LNCaP clone FGC (cell line): ENCODE measurements around the gene C2CD2.

Experiments
- DNase-seq: peaks from one replicate; pipeline ENCODE4 v3.0.0-alpha.2; 2011; ENCODE audit warnings: low read depth
- H3K4me3 ChIP-seq: 2 replicates; pipeline ENCODE4 v1.5.1; 2011; ENCODE audit warnings: mild to moderate bottlenecking, low read depth, low read length, control low read depth
- TF ChIP-seq, protein P1 (sequence below): IDR thresholded peaks from 2 replicates; pipeline ENCODE4 v1.5.1; 2012; ENCODE audit warnings: mild to moderate bottlenecking; ENCODE audit not compliant: control insufficient read depth, insufficient read depth; ENCODE audit errors: extremely low read depth

C2CD2 gene

GRCh38 chr21:41914965-41915364 is 38.9 kb downstream of the C2CD2 start:
- DNase-seq = no peak
- TF ChIP-seq, protein P1, sequence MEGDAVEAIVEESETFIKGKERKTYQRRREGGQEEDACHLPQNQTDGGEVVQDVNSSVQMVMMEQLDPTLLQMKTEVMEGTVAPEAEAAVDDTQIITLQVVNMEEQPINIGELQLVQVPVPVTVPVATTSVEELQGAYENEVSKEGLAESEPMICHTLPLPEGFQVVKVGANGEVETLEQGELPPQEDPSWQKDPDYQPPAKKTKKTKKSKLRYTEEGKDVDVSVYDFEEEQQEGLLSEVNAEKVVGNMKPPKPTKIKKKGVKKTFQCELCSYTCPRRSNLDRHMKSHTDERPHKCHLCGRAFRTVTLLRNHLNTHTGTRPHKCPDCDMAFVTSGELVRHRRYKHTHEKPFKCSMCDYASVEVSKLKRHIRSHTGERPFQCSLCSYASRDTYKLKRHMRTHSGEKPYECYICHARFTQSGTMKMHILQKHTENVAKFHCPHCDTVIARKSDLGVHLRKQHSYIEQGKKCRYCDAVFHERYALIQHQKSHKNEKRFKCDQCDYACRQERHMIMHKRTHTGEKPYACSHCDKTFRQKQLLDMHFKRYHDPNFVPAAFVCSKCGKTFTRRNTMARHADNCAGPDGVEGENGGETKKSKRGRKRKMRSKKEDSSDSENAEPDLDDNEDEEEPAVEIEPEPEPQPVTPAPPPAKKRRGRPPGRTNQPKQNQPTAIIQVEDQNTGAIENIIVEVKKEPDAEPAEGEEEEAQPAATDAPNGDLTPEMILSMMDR = no peak
- no peak overlapping the region for H3K4me3 ChIP-seq

GRCh38 chr21:41914358-41914757 is 39.5 kb downstream of the C2CD2 start:
- TF ChIP-seq, protein P1 = no peak
- DNase-seq = no peak
- no peak overlapping the region for H3K4me3 ChIP-seq

- no peak for DNase-seq
- TF ChIP-seq, protein P1 = no peak
- H3K4me3 ChIP-seq = no peak overlapping the region
Observed at GRCh38 chr21:41913230-41913629, 40.6 kb downstream of the C2CD2 start.

DNA sequence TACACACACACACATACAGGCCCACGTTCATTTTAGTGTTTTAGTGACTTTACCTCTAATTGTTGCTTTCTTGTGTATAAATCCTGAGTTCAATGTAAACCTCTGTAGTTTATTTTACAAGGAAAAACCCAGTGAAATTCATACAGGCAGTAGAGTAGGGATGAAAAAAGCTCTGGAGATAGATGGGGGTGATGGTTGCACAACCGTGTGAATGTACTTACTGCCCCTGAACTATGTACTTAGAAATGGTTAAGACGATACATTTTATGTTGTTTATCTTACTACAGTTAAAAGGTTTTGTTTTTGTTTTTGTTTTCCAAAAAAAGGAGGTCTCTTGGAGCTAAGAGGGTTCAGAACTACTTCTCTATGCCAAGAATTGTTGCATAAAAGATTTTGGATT is 45.0 kb downstream of the C2CD2 start:
- TF ChIP-seq, protein P1 = no peak
- no peak overlapping the region for H3K4me3 ChIP-seq
- no peak for DNase-seq

GRCh38 chr21:41907496-41908258 is 46.1 kb downstream of the C2CD2 start:
- DNase-seq = no peak
- no peak overlapping the region for H3K4me3 ChIP-seq
- TF ChIP-seq, protein P1 = no peak

- TF ChIP-seq, protein P1 = no peak
- DNase-seq = no peak
- H3K4me3 ChIP-seq = no peak overlapping the region
Observed at GRCh38 chr21:41906770-41907169, 47.0 kb downstream of the C2CD2 start.
